Dendritic cell treated with granulocyte-macrophage colony-stimulating factor and Interleukin-4, amounts not matched to agents 40 ng/mL and 50 ng/mL, for 4 days (primary cell): ENCODE results near the gene JMJD7.

Experiments used
- H3K27ac Mint-ChIP-seq: one replicate; pipeline ENCODE4 v1.8.0; 2022; ENCODE audit warnings: mild to moderate bottlenecking, mixed read lengths
- H3K27me3 Mint-ChIP-seq: one replicate; pipeline ENCODE4 v1.8.0; 2022; ENCODE audit warnings: mild to moderate bottlenecking, mixed read lengths
- H3K36me3 Mint-ChIP-seq: one replicate; pipeline ENCODE4 v1.8.0; 2022; ENCODE audit warnings: low read depth, mixed read lengths
- H3K4me1 Mint-ChIP-seq: one replicate; pipeline ENCODE4 v1.8.0; 2022; ENCODE audit warnings: low read depth, mixed read lengths
- H3K4me3 Mint-ChIP-seq: one replicate; pipeline ENCODE4 v1.8.0; 2022; ENCODE audit warnings: mild to moderate bottlenecking, moderate library complexity, mixed read lengths
- H3K9me3 Mint-ChIP-seq: one replicate; pipeline ENCODE4 v1.8.0; 2022; ENCODE audit warnings: mixed read lengths
- intact Hi-C: fragments of 100-400 bp; cut with micrococcal nuclease; formaldehyde crosslinking; loops from one replicate; pipeline ENCODE4 v1.15.0; 2022

Gene JMJD7

GRCh38 chr15:41834096-41834495 is 6.2 kb downstream of the JMJD7 start:
- Mint-ChIP-seq H3K4me3 (no peak overlapping the region), H3K27me3 (no peaks in the 10 kb centered on the region), H3K27ac (no peak overlapping the region), H3K9me3 (no peaks in the 10 kb centered on the region), H3K36me3 (peaks cover 77% of the 10 kb centered on the region), H3K4me1 (peaks cover under 1% of the 10 kb centered on the region)
- intact Hi-C loops = no loop called here

- H3K4me1 Mint-ChIP-seq = no peaks in the 10 kb centered on the region
- H3K9me3 Mint-ChIP-seq = no peaks in the 10 kb centered on the region
- H3K36me3 Mint-ChIP-seq = peaks cover 74% of the 10 kb centered on the region
These were observed 8.2 kb downstream of the JMJD7 start for GRCh38 chr15:41836073-41836472.

GRCh38 chr15:41836713-41837454 is 9.0 kb downstream of the JMJD7 start:
- Mint-ChIP-seq H3K27me3 (no peaks in the 10 kb centered on the region), H3K36me3 (peaks cover 74% of the 10 kb centered on the region), H3K9me3 (no peaks in the 10 kb centered on the region), H3K4me3 (no peak overlapping the region), H3K4me1 (no peaks in the 10 kb centered on the region), H3K27ac (no peak overlapping the region)
- intact Hi-C loops = no loop called here

More at GRCh38 chr15:41836073-41836472, 8.2 kb downstream of the JMJD7 start:
- Mint-ChIP-seq H3K27ac (no peak overlapping the region), H3K4me3 (no peak overlapping the region), H3K27me3 (no peaks in the 10 kb centered on the region)
- intact Hi-C loops = no loop called here

GRCh38 chr15:41838400-41838897 is 10.6 kb downstream of the JMJD7 start, which contains the start of gene PLA2G4B:
Gene PLA2G4B (plus strand): TSS chr15:41838847. CDS start chr15:41838914, 67 bp downstream.
- Mint-ChIP-seq H3K27ac (no peak within 1 kb of the TSS), H3K4me1 (no peaks in the 10 kb centered on the region), H3K27me3 (no peaks in the 10 kb centered on the region), H3K9me3 (no peaks in the 10 kb centered on the region), H3K4me3 (no peak within 1 kb of the TSS), H3K36me3 (peaks cover 78% of the 10 kb centered on the region)
- intact Hi-C loops = no loop called here

GRCh38 chr15:41839781-41840491 is 12.0 kb downstream of the JMJD7 start:
- no peaks in the 10 kb centered on the region for H3K9me3 Mint-ChIP-seq

GRCh38 chr15:41840673-41841072 is 12.8 kb downstream of the JMJD7 start:
- intact Hi-C loops = no loop called here
- H3K27ac Mint-ChIP-seq = no peak overlapping the region
- H3K27me3 Mint-ChIP-seq = no peaks in the 10 kb centered on the region
- no peak overlapping the region for H3K4me3 Mint-ChIP-seq
- no peaks in the 10 kb centered on the region for H3K9me3 Mint-ChIP-seq
- peaks cover 85% of the 10 kb centered on the region for H3K36me3 Mint-ChIP-seq
- H3K4me1 Mint-ChIP-seq = no peaks in the 10 kb centered on the region

More at GRCh38 chr15:41839781-41840491, 12.0 kb downstream of the JMJD7 start:
- no peaks in the 10 kb centered on the region for H3K27me3 Mint-ChIP-seq
- no peaks in the 10 kb centered on the region for H3K4me1 Mint-ChIP-seq
- H3K27ac Mint-ChIP-seq = no peak overlapping the region
- H3K36me3 Mint-ChIP-seq = peaks cover 85% of the 10 kb centered on the region
- intact Hi-C loops = no loop called here
- no peak overlapping the region for H3K4me3 Mint-ChIP-seq

- Mint-ChIP-seq H3K36me3 (peaks cover 85% of the 10 kb centered on the region), H3K27ac (no peak overlapping the region), H3K4me1 (no peaks in the 10 kb centered on the region), H3K27me3 (no peaks in the 10 kb centered on the region), H3K4me3 (no peak overlapping the region), H3K9me3 (no peaks in the 10 kb centered on the region)
- intact Hi-C loops = no loop called here
These were observed 13.2 kb downstream of the JMJD7 start for GRCh38 chr15:41841131-41841530.

GRCh38 chr15:41842229-41842628 is 14.3 kb downstream of the JMJD7 start:
- no peak overlapping the region for H3K27ac Mint-ChIP-seq
- no peaks in the 10 kb centered on the region for H3K9me3 Mint-ChIP-seq
- no peaks in the 10 kb centered on the region for H3K27me3 Mint-ChIP-seq
- H3K36me3 Mint-ChIP-seq = peaks cover 85% of the 10 kb centered on the region
- no peak overlapping the region for H3K4me3 Mint-ChIP-seq
- intact Hi-C loops = no loop called here
- no peaks in the 10 kb centered on the region for H3K4me1 Mint-ChIP-seq

- intact Hi-C loops = no loop called here
- no peak overlapping the region for H3K4me3 Mint-ChIP-seq
- H3K27me3 Mint-ChIP-seq = no peaks in the 10 kb centered on the region
- H3K27ac Mint-ChIP-seq = no peak overlapping the region
- peaks cover 87% of the 10 kb centered on the region for H3K36me3 Mint-ChIP-seq
- no peaks in the 10 kb centered on the region for H3K9me3 Mint-ChIP-seq
- H3K4me1 Mint-ChIP-seq = no peaks in the 10 kb centered on the region
These were observed 15.7 kb downstream of the JMJD7 start for GRCh38 chr15:41843571-41843970.

- Mint-ChIP-seq H3K27me3 (no peaks in the 10 kb centered on the region), H3K36me3 (peaks cover 99% of the 10 kb centered on the region), H3K27ac (no peak overlapping the region), H3K9me3 (no peaks in the 10 kb centered on the region), H3K4me1 (no peaks in the 10 kb centered on the region), H3K4me3 (no peak overlapping the region)
- intact Hi-C loops = no loop called here
These were observed 16.9 kb downstream of the JMJD7 start for GRCh38 chr15:41844814-41845213.

GRCh38 chr15:41847206-41847605 is 19.3 kb downstream of the JMJD7 start:
- Mint-ChIP-seq H3K4me3 (no peak overlapping the region), H3K9me3 (no peaks in the 10 kb centered on the region), H3K27me3 (peaks cover 6% of the 10 kb centered on the region), H3K4me1 (no peaks in the 10 kb centered on the region), H3K27ac (no peak overlapping the region), H3K36me3 (peaks cover 75% of the 10 kb centered on the region)
- intact Hi-C loops = no loop called here

- Mint-ChIP-seq H3K36me3 (peaks cover 68% of the 10 kb centered on the region), H3K9me3 (no peaks in the 10 kb centered on the region), H3K27ac (no peak overlapping the region), H3K4me3 (no peak overlapping the region), H3K4me1 (no peaks in the 10 kb centered on the region), H3K27me3 (peaks cover 6% of the 10 kb centered on the region)
- intact Hi-C loops = no loop called here
These were observed 20.1 kb downstream of the JMJD7 start for GRCh38 chr15:41847981-41848380.

GRCh38 chr15:41848631-41849030 is 20.7 kb downstream of the JMJD7 start:
- no peak overlapping the region for H3K27ac Mint-ChIP-seq
- H3K4me1 Mint-ChIP-seq = no peaks in the 10 kb centered on the region
- no peak overlapping the region for H3K4me3 Mint-ChIP-seq
- H3K9me3 Mint-ChIP-seq = no peaks in the 10 kb centered on the region
- H3K36me3 Mint-ChIP-seq = peaks cover 62% of the 10 kb centered on the region
- peaks cover 6% of the 10 kb centered on the region for H3K27me3 Mint-ChIP-seq
- intact Hi-C loops = no loop called here

GRCh38 chr15:41849204-41849603 is 21.3 kb downstream of the JMJD7 start:
- peaks cover 56% of the 10 kb centered on the region for H3K36me3 Mint-ChIP-seq
- peaks cover 6% of the 10 kb centered on the region for H3K27me3 Mint-ChIP-seq
- no peaks in the 10 kb centered on the region for H3K9me3 Mint-ChIP-seq
- H3K27ac Mint-ChIP-seq = no peak overlapping the region
- no peak overlapping the region for H3K4me3 Mint-ChIP-seq
- no peaks in the 10 kb centered on the region for H3K4me1 Mint-ChIP-seq
- intact Hi-C loops = no loop called here
